Glomerular visceral epithelial cell (primary cell): ENCODE data around the gene FUT7.

Experiments used
- DNase-seq: peaks from one replicate; pipeline ENCODE4 v3.0.0-alpha.2; 2016; ENCODE audit errors: extremely low spot score

Gene FUT7

GRCh38 chr9:136982232-136983051, 49.4 kb downstream of the FUT7 start, which contains the start of gene LCNL1:
Gene LCNL1, plus strand, starts transcription at chr9:136982993. Its CDS starts 594 bp downstream, at chr9:136983587.
- no peak for DNase-seq

GRCh38 chr9:136981588-136982231, 50.2 kb downstream of the FUT7 start:
- no peak for DNase-seq

- DNase-seq = no peak
These were observed 51.0 kb downstream of the FUT7 start for GRCh38 chr9:136980669-136981478.
